GM21619 (cell line): ENCODE measurements around the gene HOTAIR.

Experiments used
- ATAC-seq: cut with Tn5 transposase; IDR thresholded peaks from one replicate; pipeline ENCODE4 v1.9.1; 2021; ENCODE audit not compliant: unreplicated experiment

HOTAIR gene

GRCh38 chr12:54011665-54012532 is 37.1 kb upstream of the HOTAIR start:
- ATAC-seq = no peak

GRCh38 chr12:54010972-54011664 is 36.4 kb upstream of the HOTAIR start:
- ATAC-seq = no peak

GRCh38 chr12:54010053-54010971 is 35.6 kb upstream of the HOTAIR start:
- no peak for ATAC-seq

- no peak for ATAC-seq
Measured at GRCh38 chr12:54009171-54010052, 34.7 kb upstream of the HOTAIR start.

- no peak for ATAC-seq
Measured at GRCh38 chr12:54008260-54008552, 33.5 kb upstream of the HOTAIR start.

GRCh38 chr12:54007538-54008259 is 32.9 kb upstream of the HOTAIR start:
- ATAC-seq = no peak

- no peak for ATAC-seq
Measured at GRCh38 chr12:54006559-54007220, 31.9 kb upstream of the HOTAIR start.

GRCh38 chr12:54005853-54006558 is 31.3 kb upstream of the HOTAIR start:
- no peak for ATAC-seq

- ATAC-seq = no peak
Measured at GRCh38 chr12:54005531-54005852, 30.7 kb upstream of the HOTAIR start.

GRCh38 chr12:54004841-54005530 is 30.2 kb upstream of the HOTAIR start:
- ATAC-seq = no peak

GRCh38 chr12:54004063-54004840 is 29.5 kb upstream of the HOTAIR start:
- no peak for ATAC-seq

GRCh38 chr12:54003625-54004024 is 28.9 kb upstream of the HOTAIR start:
- ATAC-seq = no peak

GRCh38 chr12:54002915-54003389 is 28.2 kb upstream of the HOTAIR start:
- ATAC-seq = no peak

GRCh38 chr12:54002278-54002914 is 27.6 kb upstream of the HOTAIR start:
- no peak for ATAC-seq

- ATAC-seq = no peak
Measured at GRCh38 chr12:54001283-54002187, 26.8 kb upstream of the HOTAIR start.
